Panc1 (cell line): Measurements from ENCODE around the gene GCH1. TPM values are rescaled to one million over a fixed set of nuclear protein-coding genes. Genes with fewer than 3 reads are reported as not detected.

Source experiments
- ATAC-seq: fragments of 200-7000 bp; cut with Tn5 transposase; 2 replicates; pipeline ENCODE4 v1.9.1; 2020; ENCODE audit warnings: mild to moderate bottlenecking, moderate library complexity
- BruUV-seq: library from RNA; stranded (reverse); fragments of 400-500 nt; replicated peaks from 2 replicates; lab custom pipeline; 2021; lab: Mats Ljungman, UMichigan
- CTCF ChIA-PET: fragments of 300-600 bp; sonication (Branson Sonifier 250); formaldehyde crosslinking; loops from one replicate; lab custom pipeline; 2022; ENCODE audit warnings: antibody characterized with exemption; lab: Charles Lee
- POLR2A ChIA-PET: fragments of 300-600 bp; sonication (Branson Sonifier 250); formaldehyde crosslinking; loops from one replicate; lab custom pipeline; 2022; ENCODE audit warnings: antibody characterized with exemption; lab: Charles Lee
- DNase-seq: peaks from one replicate; pipeline ENCODE4 v3.0.0-alpha.2; 2010; ENCODE audit warnings: low read depth, low spot score
- H3K27ac ChIP-seq: 2 replicates; pipeline ENCODE4 v1.5.1; 2011; ENCODE audit warnings: mild to moderate bottlenecking, low read length, inconsistent platforms
- H3K27me3 ChIP-seq: fragments of 200-500 bp; sonication (Bioruptor generic); 2 replicates; pipeline ENCODE4 v1.6.0; 2014; ENCODE audit warnings: low read length, inconsistent platforms; ENCODE audit not compliant: control insufficient read depth, insufficient read depth
- H3K36me3 ChIP-seq: fragments of 200-500 bp; sonication (Bioruptor generic); 2 replicates; pipeline ENCODE4 v1.5.1; 2014; ENCODE audit warnings: inconsistent platforms, mild to moderate bottlenecking, low read length, moderate library complexity; ENCODE audit not compliant: control insufficient read depth, insufficient read depth
- H3K4me1 ChIP-seq: 2 replicates; pipeline ENCODE4 v1.5.1; 2011; ENCODE audit warnings: inconsistent platforms, mild to moderate bottlenecking, low read length, moderate library complexity; ENCODE audit not compliant: control insufficient read depth, insufficient read depth
- H3K4me3 ChIP-seq, 2 experiments: 2 replicates each; pipeline ENCODE4 v1.5.1; 2011 to 2012; ENCODE audit warnings: low read depth in 2 of 2, low read length in 2 of 2, mild to moderate bottlenecking in 2 of 2, inconsistent platforms in 1 of 2, moderate library complexity in 1 of 2
- H3K9me3 ChIP-seq: fragments of 200-500 bp; sonication (Bioruptor generic); 2 replicates; pipeline ENCODE4 v1.5.1; 2014; ENCODE audit warnings: low read depth, mild to moderate bottlenecking, inconsistent platforms, low read length, moderate library complexity; ENCODE audit not compliant: control insufficient read depth, insufficient read depth
- POLR2AphosphoS5 ChIP-seq: IDR thresholded peaks from 2 replicates; pipeline ENCODE4 v1.6.1; 2012; ENCODE audit warnings: mild to moderate bottlenecking, low read depth, low read length, moderate library complexity
- SIN3A ChIP-seq: IDR thresholded peaks from 2 replicates; pipeline ENCODE4 v1.6.1; 2012; ENCODE audit warnings: low read depth, mild to moderate bottlenecking, low read length, moderate library complexity, borderline replicate concordance; ENCODE audit not compliant: insufficient read depth
- TCF7L2 ChIP-seq: IDR thresholded peaks from 2 replicates; pipeline ENCODE4 v1.6.1; 2011; ENCODE audit warnings: mild to moderate bottlenecking, low read depth, low read length, inconsistent platforms
- in situ Hi-C: cut with HindIII; loops from 2 replicates; pipeline ENCODE4 v1.10.0; 2016; ENCODE audit warnings: low sequenced_read_pairs, low pct_unique_long_range_greater_than_20kb
- intact Hi-C: fragments of 100-400 bp; cut with micrococcal nuclease; formaldehyde crosslinking; loops from one replicate; pipeline ENCODE4 v1.10.0; 2022; ENCODE audit not compliant: unreplicated experiment
- total RNA-seq: library from RNA; stranded (reverse); gene quantifications from one replicate; pipeline ENCODE4 v1.2.1, GENCODE V29; 2021; ENCODE audit not compliant: unreplicated experiment
- TF ChIP-seq, protein P1 (sequence below), 2 experiments: IDR thresholded peaks; 2 replicates each; pipeline ENCODE4 v1.6.1; 2011 to 2012; ENCODE audit warnings: low read depth in 2 of 2, control low read depth in 1 of 2, low read length in 1 of 2, mild to moderate bottlenecking in 1 of 2, moderate library complexity in 1 of 2; ENCODE audit not compliant: insufficient read depth in 1 of 2
- TF ChIP-seq, protein P2 (sequence below): fragments of 450-650 bp; IDR thresholded peaks from 2 replicates; pipeline ENCODE4 v1.5.1; 2017; ENCODE audit warnings: mild to moderate bottlenecking

The GCH1 gene
- total RNA-seq, 1 experiment from 2014 or later: 3.6 TPM

DNA sequence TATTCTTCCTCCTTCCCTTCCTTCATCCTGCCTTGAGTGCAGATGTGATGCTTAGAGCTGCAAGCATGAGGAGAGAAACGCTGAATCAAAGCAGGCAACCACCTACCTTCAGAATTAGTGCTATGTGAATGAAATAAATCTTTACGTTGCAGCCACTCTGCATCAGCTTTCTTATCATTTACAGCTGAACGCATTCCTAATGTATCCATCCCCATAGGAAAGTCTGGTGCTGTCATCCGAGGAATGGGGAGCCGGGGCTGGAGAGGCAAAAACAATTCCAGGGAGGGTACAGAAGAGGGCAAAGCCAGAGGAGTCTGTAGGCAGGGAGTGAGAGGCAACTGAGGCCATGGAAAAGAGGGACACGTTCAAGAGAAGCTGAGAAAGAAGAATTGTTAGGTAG is 90.0 kb downstream of the GCH1 start:
- intact Hi-C loops: no loop called here
- Histone ChIP-seq H3K4me3 (no peak overlapping the region), H3K36me3 (no peaks in the 10 kb centered on the region), H3K9me3 (no peaks in the 10 kb centered on the region), H3K27me3 (no peaks in the 10 kb centered on the region), H3K27ac (no peak overlapping the region), H3K4me1 (no peaks in the 10 kb centered on the region)
- POLR2A ChIA-PET: no interaction called here
- CTCF ChIA-PET: no interaction called here
- ATAC-seq (no peak), DNase-seq (no peak)
- no TSS peak for BruUV-seq
- no peak for TF ChIP-seq POLR2AphosphoS5
- TF ChIP-seq SIN3A: no peak
- TF ChIP-seq, protein P1, sequence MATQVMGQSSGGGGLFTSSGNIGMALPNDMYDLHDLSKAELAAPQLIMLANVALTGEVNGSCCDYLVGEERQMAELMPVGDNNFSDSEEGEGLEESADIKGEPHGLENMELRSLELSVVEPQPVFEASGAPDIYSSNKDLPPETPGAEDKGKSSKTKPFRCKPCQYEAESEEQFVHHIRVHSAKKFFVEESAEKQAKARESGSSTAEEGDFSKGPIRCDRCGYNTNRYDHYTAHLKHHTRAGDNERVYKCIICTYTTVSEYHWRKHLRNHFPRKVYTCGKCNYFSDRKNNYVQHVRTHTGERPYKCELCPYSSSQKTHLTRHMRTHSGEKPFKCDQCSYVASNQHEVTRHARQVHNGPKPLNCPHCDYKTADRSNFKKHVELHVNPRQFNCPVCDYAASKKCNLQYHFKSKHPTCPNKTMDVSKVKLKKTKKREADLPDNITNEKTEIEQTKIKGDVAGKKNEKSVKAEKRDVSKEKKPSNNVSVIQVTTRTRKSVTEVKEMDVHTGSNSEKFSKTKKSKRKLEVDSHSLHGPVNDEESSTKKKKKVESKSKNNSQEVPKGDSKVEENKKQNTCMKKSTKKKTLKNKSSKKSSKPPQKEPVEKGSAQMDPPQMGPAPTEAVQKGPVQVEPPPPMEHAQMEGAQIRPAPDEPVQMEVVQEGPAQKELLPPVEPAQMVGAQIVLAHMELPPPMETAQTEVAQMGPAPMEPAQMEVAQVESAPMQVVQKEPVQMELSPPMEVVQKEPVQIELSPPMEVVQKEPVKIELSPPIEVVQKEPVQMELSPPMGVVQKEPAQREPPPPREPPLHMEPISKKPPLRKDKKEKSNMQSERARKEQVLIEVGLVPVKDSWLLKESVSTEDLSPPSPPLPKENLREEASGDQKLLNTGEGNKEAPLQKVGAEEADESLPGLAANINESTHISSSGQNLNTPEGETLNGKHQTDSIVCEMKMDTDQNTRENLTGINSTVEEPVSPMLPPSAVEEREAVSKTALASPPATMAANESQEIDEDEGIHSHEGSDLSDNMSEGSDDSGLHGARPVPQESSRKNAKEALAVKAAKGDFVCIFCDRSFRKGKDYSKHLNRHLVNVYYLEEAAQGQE (IDR thresholded peaks at IDR 0.05; ENCODE audit: insufficient read depth in 1 of 2, low read depth in 2 of 2, low read length in 1 of 2): no peak
- TF ChIP-seq TCF7L2: no peak
- TF ChIP-seq, protein P2, sequence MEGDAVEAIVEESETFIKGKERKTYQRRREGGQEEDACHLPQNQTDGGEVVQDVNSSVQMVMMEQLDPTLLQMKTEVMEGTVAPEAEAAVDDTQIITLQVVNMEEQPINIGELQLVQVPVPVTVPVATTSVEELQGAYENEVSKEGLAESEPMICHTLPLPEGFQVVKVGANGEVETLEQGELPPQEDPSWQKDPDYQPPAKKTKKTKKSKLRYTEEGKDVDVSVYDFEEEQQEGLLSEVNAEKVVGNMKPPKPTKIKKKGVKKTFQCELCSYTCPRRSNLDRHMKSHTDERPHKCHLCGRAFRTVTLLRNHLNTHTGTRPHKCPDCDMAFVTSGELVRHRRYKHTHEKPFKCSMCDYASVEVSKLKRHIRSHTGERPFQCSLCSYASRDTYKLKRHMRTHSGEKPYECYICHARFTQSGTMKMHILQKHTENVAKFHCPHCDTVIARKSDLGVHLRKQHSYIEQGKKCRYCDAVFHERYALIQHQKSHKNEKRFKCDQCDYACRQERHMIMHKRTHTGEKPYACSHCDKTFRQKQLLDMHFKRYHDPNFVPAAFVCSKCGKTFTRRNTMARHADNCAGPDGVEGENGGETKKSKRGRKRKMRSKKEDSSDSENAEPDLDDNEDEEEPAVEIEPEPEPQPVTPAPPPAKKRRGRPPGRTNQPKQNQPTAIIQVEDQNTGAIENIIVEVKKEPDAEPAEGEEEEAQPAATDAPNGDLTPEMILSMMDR: no peak
- in situ Hi-C loops: no loop called here

DNA sequence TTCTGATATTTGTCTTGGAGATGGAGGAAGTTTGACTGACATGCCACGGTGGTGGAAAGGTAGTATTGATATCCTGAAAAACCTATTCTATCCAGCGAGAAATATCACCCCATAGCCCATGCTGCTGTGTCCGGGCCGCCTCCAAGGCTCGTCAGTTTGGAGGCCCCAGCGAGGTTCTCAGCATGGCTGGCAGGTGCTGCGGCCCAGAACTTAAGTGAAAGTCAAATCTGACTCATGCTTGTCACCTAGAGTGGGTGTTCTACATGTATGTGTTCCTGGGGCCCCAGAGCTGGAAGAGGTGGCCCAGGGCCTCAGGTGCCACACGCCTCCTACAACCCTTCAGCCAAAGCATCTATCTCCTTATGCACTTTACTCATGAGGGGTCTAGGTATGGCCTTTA is 92.9 kb downstream of the GCH1 start:
- Histone ChIP-seq H3K9me3 (no peaks in the 10 kb centered on the region), H3K27me3 (no peaks in the 10 kb centered on the region), H3K4me3 (no peak overlapping the region), H3K27ac (no peak overlapping the region), H3K36me3 (no peaks in the 10 kb centered on the region), H3K4me1 (no peaks in the 10 kb centered on the region)
- in situ Hi-C loops (no loop called here), intact Hi-C loops (loop anchor here (10.0 kb wide), 1 partner anchor 245 kb away; the partner anchor contains the start of gene SAMD4A)
- no peak for DNase-seq
- CTCF ChIA-PET: no interaction called here
- ATAC-seq: no peak
- TF ChIP-seq SIN3A (no peak), POLR2AphosphoS5 (no peak), TCF7L2 (no peak)
- TF ChIP-seq, protein P1 (IDR thresholded peaks at IDR 0.05; ENCODE audit: insufficient read depth in 1 of 2, low read depth in 2 of 2, low read length in 1 of 2): no peak
- TF ChIP-seq, protein P2: no peak
- no TSS peak for BruUV-seq
- POLR2A ChIA-PET: no interaction called here
